ENCODE results near the gene FOS.
"Not testable (repeated sequence)": the region's sequence is repeated elsewhere in the genome, so short reads cannot be mapped to it uniquely, and the experiment has no call there.

Gene FOS

GRCh38 chr14:75294649-75295033, 16.0 kb downstream of the FOS start:
- no peak for DNase-seq (ENCODE audit: low read depth)

DNA sequence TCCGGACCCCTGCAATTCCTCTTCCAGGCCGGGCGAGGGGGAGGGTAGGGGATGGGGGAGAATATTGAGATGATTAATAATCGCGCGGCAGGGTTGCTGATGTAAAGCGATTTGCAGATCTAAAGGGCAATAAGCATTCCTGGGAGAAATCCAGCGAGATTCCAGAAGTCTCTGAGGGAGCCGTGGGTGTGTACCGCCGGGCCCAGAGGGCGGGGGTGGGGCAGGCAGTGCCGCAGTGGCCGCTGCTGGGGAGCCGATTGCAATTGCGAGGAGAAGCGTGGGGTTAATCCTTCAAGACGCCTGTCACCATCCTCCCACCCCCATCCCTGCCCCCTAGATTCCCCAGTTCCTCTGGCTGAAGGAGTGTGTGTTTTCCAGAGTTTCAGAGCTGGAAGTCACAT, 16.4 kb downstream of the FOS start:
- DNase-seq (ENCODE audit: low read depth): no peak

GRCh38 chr14:75295491-75296345, 17.1 kb downstream of the FOS start:
- DNase-seq (ENCODE audit: low read depth): peak; percentile 67

- no peak for DNase-seq (ENCODE audit: low read depth)
Measured at GRCh38 chr14:75297411-75298040, 18.9 kb downstream of the FOS start.

DNA sequence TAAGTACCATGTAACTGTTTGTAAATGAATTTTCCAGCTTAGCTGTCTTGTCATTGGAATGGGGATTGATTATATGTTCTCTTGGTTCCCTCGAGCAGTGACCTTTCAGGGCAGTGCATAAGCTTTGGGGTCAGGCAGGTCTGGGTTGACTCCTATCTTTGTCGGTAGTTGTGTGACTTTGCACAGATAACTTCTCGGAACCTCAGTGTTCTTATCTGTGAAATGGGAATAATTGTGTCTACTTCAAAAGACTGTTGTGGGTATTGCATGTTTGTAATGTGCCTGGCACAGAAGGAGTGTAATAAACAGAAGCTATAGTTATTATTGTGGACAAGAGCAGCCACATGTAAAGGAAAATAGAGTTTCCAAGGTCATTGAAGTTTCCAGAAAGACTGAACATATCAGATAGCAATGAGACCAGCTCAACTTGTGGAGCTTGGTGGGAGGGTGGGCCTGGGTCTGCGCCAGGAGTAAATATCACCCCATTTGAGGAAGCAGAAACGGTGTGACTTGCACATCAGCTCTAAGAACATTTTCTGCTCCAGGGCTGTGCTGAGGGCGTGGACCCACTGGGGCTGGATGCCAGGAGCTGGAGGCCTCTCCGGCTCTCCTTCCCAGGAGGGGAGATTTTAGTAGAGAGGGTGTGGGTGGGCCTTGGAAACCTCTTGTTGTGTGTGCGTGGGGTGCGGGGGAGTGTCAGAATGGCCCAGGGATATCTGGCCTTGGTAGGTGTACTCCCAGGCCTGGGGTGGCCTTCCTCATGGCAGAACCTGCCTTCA, 19.7 kb downstream of the FOS start:
- DNase-seq (ENCODE audit: low read depth): no peak

- DNase-seq (ENCODE audit: low read depth): no peak
Measured at GRCh38 chr14:75299059-75299458, 20.4 kb downstream of the FOS start.

GRCh38 chr14:75299576-75299975, 20.9 kb downstream of the FOS start:
- no peak for DNase-seq (ENCODE audit: low read depth)

- DNase-seq (ENCODE audit: low read depth): no peak
Measured at GRCh38 chr14:75301666-75302325, 23.2 kb downstream of the FOS start.

GRCh38 chr14:75303381-75303789, 24.8 kb downstream of the FOS start:
- DNase-seq (ENCODE audit: low read depth): no peak

DNA sequence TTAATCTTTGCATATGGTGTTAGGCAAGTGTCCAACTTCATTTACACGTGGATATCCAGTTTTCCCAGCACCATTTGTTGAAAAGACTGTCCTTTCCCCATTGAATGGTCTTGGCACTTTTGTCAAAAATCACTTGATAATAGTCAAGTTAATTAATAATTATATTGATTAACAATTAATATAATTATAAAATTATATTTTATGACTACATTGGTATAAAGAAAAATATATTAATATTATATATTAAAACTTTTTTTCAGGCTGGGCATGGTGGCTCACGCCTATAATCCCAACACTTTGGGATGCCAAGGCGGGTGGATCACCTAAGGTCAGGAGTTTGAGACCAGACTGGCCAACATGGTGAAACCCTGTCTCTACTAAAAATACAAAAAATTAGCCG, 27.8 kb downstream of the FOS start:
- not testable (repeated sequence) for DNase-seq (ENCODE audit: low read depth)

DNA sequence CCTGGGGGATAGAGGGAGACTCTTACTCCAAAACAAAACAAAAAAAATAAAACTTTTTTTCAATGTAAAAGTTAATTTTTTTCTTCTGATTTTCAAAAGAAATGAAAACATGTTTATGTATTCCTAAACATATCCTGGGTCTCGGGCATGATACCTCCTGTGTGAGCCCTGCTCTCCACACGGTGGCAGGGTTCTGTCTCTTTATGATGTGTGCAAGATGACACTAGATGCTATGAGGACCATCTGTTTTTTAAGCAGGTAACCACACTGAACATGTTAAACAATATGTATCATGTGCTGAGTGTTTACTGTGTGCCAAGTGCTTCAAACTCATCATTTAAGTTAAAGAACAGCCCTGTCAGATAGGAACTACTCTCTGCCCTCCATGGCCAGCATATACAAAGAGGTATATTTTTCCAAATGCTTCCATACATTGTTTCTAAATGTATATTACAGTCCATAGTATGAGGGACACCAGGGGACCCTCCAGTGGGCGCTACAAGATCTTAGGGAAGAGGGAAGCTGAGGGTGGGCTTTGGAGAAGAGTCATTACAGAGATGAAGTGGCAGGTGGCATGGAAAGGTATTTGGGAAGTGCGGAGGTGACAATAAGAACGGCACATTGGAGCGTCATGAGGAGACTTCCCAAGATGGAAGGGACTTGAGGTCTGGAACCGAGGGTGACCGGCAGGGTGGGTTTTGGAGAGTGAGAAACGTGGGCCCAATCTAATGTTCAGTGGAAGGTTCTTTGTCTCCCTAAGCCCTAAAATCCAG, 28.5 kb downstream of the FOS start:
- DNase-seq (ENCODE audit: low read depth): no peak

- peak; percentile 54 for DNase-seq (ENCODE audit: low read depth)
Measured at GRCh38 chr14:75307700-75308379, 29.2 kb downstream of the FOS start.

DNA sequence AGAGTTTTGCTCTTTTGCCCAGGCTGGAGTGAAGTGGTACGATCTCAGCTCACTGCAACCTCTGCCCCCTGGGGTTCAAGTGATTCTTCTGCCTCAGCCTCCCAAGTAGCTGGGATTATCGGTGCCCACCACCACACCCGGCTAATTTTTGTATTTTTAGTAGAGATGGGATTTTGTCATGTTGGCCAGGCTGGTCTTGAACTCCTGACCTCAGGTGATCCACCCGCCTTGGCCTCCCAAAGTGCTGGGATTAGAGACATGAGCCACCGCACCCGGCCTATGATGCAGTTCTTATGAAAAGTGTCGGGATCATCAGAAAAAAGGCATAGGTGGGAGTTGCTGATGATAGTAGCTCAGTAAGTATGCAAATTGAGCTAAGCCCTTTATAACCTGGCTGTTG, 30.4 kb downstream of the FOS start:
- not testable (repeated sequence) for DNase-seq (ENCODE audit: low read depth)

- not testable (repeated sequence) for DNase-seq (ENCODE audit: low read depth)
Measured at GRCh38 chr14:75309561-75309960, 30.9 kb downstream of the FOS start.

DNA sequence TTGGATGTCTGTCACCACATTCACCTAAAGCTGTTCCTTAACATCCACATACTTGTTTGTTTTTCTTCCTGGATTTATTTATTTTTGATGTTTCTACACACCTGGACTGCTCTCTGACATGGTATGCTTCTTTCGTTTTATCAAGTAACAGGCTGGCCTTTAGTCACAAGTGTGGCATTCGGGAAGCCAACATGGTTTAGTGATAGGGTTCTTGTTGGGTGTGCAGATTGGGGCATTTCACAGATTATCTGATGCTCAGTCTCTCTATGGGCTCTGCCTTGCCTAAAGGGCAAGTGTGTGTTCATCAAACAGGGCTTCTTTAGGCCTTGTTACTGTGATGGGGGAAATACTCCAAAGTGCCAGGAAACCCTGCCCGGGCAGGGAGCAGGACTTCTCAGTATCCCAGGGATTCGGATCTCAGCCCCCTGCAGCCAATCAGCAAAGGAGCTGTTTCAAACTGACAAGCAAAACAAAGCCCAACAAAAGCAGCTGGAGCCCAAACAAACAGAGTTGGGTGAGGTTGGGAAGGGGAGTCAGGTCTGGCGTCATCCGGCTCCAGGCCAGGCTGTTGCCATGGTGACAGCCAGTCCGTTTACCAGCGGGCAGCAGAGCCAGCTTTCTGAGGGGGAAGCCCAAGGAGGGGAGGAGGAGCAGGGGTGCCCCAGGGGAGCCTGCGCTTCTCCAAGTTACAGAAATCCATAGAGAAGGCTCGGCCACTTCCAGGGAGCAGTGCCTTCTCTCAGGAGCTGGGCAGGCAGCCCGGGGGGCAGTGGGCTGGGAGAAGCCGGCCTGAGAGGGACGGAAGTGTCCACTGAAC, 31.9 kb downstream of the FOS start:
- DNase-seq (ENCODE audit: low read depth): no peak

DNA sequence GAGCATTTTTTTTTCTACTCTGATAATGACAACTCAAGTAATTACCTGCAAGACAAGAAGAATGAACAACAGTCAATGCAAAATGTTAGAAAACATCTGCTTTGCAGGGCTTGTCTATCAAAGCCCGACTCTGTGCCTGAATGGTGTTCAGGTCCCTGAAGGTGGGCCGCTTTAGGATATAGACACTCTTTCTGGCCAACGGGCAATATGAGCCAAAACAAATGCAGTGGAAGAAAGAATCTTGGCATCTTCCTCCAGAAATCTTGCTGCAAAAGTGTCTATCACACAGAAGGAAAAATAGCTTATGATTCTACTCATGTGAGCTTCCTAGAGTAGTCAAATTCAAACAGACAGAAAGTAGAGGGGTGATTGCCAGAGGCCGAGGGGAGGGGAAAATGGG, 32.7 kb downstream of the FOS start:
- no peak for DNase-seq (ENCODE audit: low read depth)

- DNase-seq (ENCODE audit: low read depth): no peak
Measured at GRCh38 chr14:75312341-75312740, 33.7 kb downstream of the FOS start.

GRCh38 chr14:75313294-75313693, 34.7 kb downstream of the FOS start:
- DNase-seq (ENCODE audit: low read depth): no peak

DNA sequence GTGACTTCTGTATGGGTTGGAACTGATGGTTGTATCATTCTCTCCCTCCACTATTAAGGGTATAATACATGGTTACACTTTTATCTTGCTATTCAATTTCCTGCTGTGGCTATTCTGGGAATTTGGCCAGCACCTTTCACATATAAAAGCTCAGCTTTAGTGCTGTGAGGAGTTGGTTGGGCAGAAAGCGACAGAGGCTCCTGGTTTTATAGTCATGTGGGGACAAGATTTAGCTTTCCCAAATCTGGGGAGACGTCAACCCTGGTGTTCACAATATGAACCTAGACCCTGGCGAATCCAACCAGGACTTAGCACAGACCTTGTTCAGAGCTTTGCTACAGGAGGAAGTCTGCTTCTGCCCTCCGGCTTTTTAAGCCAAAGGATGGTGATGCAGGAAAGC, 36.5 kb downstream of the FOS start:
- DNase-seq (ENCODE audit: low read depth): no peak

GRCh38 chr14:75317148-75317547, 38.5 kb downstream of the FOS start:
- no peak for DNase-seq (ENCODE audit: low read depth)

Measured in activated T-helper 9 cell treated with anti-CD3 and anti-CD28 coated beads, Interleukin-2, amount 50 U/mL, for 16 hours (primary cell).